ENCODE measurements around the gene VSTM4. TPM values are rescaled to one million over a fixed set of nuclear protein-coding genes. Genes with fewer than 3 reads are reported as not detected.

Gene VSTM4
- total RNA-seq, 1 donor from 2014 or later = 0.22 TPM

DNA sequence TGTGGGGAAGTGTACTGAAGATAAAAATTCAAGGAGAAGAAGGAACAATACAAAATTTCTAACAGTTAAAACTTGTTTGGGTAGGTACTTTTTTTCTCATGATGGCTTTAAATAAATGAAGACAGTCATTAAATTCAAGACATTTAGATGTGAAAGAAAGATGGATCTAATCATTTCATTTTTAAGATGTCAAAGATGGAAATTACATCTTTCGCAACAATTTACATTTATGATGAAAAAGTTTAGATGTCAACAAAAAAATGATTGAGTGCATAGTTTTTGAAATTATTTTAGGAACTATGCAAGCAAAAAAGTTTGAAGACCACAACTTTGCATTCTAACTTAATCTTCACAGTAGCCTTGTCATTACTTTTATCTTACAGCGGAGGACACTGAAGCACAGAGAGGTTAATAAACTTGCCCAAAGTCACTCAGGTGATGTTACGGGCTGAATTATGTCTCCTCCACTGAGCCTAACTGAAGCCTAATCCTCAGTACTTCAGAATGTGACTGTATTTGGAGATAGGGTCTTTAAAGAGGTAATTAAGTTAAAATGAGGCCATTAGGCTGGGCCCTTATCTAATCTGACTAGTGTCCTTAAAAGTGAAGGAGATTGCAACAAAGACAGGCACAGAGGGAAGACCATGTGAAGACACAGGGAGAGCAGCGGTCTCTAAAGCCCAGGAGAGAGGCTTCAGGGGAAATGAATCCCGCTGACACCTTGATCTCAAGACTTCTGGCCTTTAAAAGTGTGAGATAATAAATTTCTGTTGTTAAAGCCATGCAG, 48.2 kb downstream of the VSTM4 start:
- no peaks in the 10 kb centered on the region for H3K4me1 Mint-ChIP-seq (ENCODE audit: low read depth)
- DNase-seq (ENCODE audit: low spot score, unreplicated experiment) = no peak
- H3K27ac Mint-ChIP-seq = no peak overlapping the region
- H3K36me3 Mint-ChIP-seq (ENCODE audit: insufficient read depth) = peaks cover 3% of the 10 kb centered on the region
- H3K9me3 Mint-ChIP-seq (ENCODE audit: low read depth) = peaks cover 7% of the 10 kb centered on the region
- TF ChIP-seq, protein P1, sequence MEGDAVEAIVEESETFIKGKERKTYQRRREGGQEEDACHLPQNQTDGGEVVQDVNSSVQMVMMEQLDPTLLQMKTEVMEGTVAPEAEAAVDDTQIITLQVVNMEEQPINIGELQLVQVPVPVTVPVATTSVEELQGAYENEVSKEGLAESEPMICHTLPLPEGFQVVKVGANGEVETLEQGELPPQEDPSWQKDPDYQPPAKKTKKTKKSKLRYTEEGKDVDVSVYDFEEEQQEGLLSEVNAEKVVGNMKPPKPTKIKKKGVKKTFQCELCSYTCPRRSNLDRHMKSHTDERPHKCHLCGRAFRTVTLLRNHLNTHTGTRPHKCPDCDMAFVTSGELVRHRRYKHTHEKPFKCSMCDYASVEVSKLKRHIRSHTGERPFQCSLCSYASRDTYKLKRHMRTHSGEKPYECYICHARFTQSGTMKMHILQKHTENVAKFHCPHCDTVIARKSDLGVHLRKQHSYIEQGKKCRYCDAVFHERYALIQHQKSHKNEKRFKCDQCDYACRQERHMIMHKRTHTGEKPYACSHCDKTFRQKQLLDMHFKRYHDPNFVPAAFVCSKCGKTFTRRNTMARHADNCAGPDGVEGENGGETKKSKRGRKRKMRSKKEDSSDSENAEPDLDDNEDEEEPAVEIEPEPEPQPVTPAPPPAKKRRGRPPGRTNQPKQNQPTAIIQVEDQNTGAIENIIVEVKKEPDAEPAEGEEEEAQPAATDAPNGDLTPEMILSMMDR (IDR thresholded peaks at IDR 0.05; ENCODE audit: unreplicated experiment) = no peak
- H3K4me3 Mint-ChIP-seq (ENCODE audit: low read depth) = no peak overlapping the region
- H3K27me3 Mint-ChIP-seq = peaks cover 45% of the 10 kb centered on the region

DNA sequence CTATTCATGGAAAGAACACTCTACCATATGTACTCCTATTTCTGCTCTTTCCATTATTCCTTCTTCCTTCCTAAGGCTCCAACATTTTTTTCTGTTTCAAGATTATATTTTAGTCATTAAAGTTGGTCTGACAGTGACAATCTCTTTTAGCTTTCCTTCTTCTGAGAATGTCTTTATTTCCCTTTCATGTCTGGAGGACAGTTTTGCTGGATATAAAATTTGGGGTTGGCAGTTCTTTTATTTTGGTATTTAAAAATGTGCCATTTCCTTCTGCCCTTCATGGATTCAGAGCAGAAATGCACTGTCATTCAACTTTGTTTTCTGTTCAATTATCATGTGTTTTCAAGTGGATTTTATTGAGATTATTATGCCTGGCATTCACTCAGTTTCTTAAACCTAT, 53.1 kb downstream of the VSTM4 start:
- no peak for DNase-seq (ENCODE audit: low spot score, unreplicated experiment)
- H3K27ac Mint-ChIP-seq = no peak overlapping the region
- peaks cover 23% of the 10 kb centered on the region for H3K9me3 Mint-ChIP-seq (ENCODE audit: low read depth)
- peaks cover 3% of the 10 kb centered on the region for H3K36me3 Mint-ChIP-seq (ENCODE audit: insufficient read depth)
- H3K27me3 Mint-ChIP-seq = peaks cover 30% of the 10 kb centered on the region
- H3K4me1 Mint-ChIP-seq (ENCODE audit: low read depth) = no peaks in the 10 kb centered on the region
- TF ChIP-seq, protein P1 (IDR thresholded peaks at IDR 0.05; ENCODE audit: unreplicated experiment) = no peak
- H3K4me3 Mint-ChIP-seq (ENCODE audit: low read depth) = no peak overlapping the region

DNA sequence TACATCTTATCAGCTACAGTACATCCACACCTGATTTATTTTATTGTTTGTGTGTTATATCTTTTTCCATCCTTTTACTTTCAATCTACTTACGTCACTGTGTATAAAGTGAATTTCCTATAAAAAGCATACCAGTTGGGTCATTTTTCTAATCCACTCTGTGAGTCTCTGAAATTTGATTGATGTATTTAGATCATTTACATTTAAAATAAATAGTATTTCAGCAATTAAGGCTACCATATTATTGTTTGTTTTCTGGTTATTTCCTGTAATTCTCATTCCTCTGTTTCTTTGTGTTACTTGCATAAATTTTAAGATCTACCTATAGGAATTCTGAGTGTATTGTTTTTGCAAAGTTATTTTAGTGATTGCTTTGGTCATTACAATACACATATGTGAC, 53.7 kb downstream of the VSTM4 start:
- Mint-ChIP-seq H3K4me1 (ENCODE audit: low read depth) (no peaks in the 10 kb centered on the region), H3K36me3 (ENCODE audit: insufficient read depth) (peaks cover 3% of the 10 kb centered on the region), H3K9me3 (ENCODE audit: low read depth) (peaks cover 23% of the 10 kb centered on the region), H3K4me3 (ENCODE audit: low read depth) (no peak overlapping the region), H3K27me3 (peaks cover 31% of the 10 kb centered on the region), H3K27ac (no peak overlapping the region)
- DNase-seq (ENCODE audit: low spot score, unreplicated experiment) = no peak
- TF ChIP-seq, protein P1 (IDR thresholded peaks at IDR 0.05; ENCODE audit: unreplicated experiment) = no peak

DNA sequence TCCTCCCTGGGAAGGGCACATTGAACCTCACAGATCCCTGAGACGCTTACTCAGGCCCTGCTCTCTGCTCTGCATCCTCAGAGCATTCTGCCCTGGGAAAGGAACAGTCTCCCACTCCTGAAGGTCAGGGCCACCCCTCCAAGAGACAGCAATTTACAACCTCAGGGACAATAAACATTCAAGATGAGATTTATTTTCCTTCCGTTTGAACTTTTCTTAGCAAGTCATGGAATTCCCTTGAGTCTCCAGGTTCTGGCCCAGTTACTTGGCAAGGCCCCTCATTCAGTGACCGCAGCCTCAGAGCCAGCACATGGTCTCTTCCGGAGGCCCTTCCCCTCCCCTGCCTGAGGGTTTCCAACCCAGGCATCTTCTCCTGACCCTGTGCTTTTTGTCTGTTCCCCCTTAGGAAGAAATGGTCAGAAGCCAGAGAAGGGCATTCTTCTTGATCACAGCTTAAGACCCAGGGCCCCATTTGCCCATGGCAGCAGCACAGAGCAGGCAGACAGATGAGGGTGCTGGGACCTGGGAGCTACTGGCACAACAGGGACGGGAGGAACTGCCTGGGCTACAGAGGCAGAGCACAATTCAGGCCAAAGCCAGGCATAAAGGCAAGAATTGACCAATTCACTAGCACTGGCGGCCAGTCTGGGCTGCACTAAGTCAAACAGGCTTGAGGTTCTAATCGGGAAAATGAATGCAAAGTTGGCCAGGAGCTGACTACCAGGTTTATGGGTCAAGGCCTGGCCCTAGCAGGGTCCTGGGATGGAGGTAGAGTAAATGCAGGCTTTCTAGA, 56.7 kb downstream of the VSTM4 start:
- Mint-ChIP-seq H3K4me3 (ENCODE audit: low read depth) (no peak overlapping the region), H3K27me3 (peaks cover 18% of the 10 kb centered on the region), H3K36me3 (ENCODE audit: insufficient read depth) (peaks cover 3% of the 10 kb centered on the region), H3K27ac (no peak overlapping the region), H3K4me1 (ENCODE audit: low read depth) (no peaks in the 10 kb centered on the region), H3K9me3 (ENCODE audit: low read depth) (peaks cover 23% of the 10 kb centered on the region)
- no peak for DNase-seq (ENCODE audit: low spot score, unreplicated experiment)
- TF ChIP-seq, protein P1 (IDR thresholded peaks at IDR 0.05; ENCODE audit: unreplicated experiment) = no peak

DNA sequence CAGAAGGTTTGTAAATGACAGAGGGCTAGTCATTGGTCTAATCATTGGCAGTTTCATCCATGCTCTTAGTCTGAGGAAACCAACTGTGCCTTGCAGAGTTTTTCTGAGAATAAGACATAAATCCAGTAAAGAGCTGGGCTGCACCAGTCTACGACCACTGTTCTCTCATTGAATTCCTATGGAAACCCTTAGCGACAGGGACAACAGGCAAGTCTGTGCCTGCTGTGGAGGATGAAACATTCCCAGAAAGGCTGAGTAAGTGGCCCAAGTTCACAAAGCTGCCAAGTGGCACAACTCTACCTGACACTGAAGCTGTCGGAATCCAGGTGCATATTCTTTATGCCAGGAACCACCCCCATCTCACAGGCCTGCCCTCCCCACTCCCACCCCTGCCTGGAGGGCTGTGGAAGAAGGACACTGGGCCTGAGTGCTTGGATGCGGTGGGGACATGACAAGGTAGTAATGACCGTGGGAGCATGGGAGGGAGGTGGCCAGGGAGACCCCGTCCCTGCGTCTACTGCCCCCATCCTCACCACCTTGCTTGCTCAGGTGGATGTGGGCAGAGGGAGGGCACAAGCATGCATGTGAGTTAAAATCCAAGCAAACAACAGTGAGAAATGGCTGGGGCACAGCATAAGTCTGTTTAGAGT, 58.0 kb downstream of the VSTM4 start:
- no peak overlapping the region for H3K27ac Mint-ChIP-seq
- peaks cover 12% of the 10 kb centered on the region for H3K27me3 Mint-ChIP-seq
- TF ChIP-seq, protein P1 (IDR thresholded peaks at IDR 0.05; ENCODE audit: unreplicated experiment) = no peak

More for the DNA sequence above, 58.0 kb downstream of the VSTM4 start:
- Mint-ChIP-seq H3K4me3 (ENCODE audit: low read depth) (no peak overlapping the region), H3K4me1 (ENCODE audit: low read depth) (no peaks in the 10 kb centered on the region), H3K9me3 (ENCODE audit: low read depth) (peaks cover 18% of the 10 kb centered on the region), H3K36me3 (ENCODE audit: insufficient read depth) (no peaks in the 10 kb centered on the region)
- no peak for DNase-seq (ENCODE audit: low spot score, unreplicated experiment)

Data from progenitor cell of endocrine pancreas (in vitro differentiated cells).